HepG2 (cell line): ENCODE data around the gene CD244. TPM values are rescaled to one million over a fixed set of nuclear protein-coding genes. Genes with fewer than 3 reads are reported as not detected.
A peak's percentile ranks its signal among the peaks of the same experiment; 100 is the strongest.

Source experiments
- ATAC-seq: fragments of 200-7000 bp; cut with Tn5 transposase; 3 replicates; pipeline ENCODE4 v1.9.1; 2020; ENCODE audit warnings: mild to moderate bottlenecking, moderate library complexity
- BruUV-seq: library from RNA; stranded (reverse); fragments of 400-500 nt; replicated peaks from 2 replicates; lab custom pipeline; 2021; lab: Mats Ljungman, UMichigan
- CTCF ChIA-PET: fragments of 300-600 bp; formaldehyde crosslinking; extraction: SDS; loops from one replicate; lab custom pipeline; 2021; ENCODE audit warnings: low total read pairs, inconsistent platforms, low intra/inter-chr PET ratio; lab: Yijun Ruan, JAX
- POLR2A ChIA-PET: fragments of 350-600 bp; sonication (Branson Sonifier 250); formaldehyde crosslinking; loops from one replicate; lab custom pipeline; 2020; ENCODE audit warnings: antibody characterized with exemption, inconsistent platforms; lab: Yijun Ruan, JAX
- DNase-seq: peaks from one replicate; pipeline ENCODE4 v3.0.0-alpha.2; 2015; ENCODE audit warnings: low spot score
- FAIRE-seq: peaks from 3 replicates; lab custom pipeline; 2011; peaks lifted over from hg19 to GRCh38; lab: Jason Lieb, UNC
- H2AFZ ChIP-seq: one replicate; pipeline ENCODE4 v1.6.1; 2011; ENCODE audit warnings: low read length, inconsistent platforms
- H3K27ac ChIP-seq: fragments of 300-600 bp; 3 replicates; pipeline ENCODE4 v1.8.0; 2011; ENCODE audit warnings: mixed run types, mild to moderate bottlenecking, mixed read lengths, low read length, inconsistent platforms; ENCODE audit not compliant: insufficient read depth; ENCODE audit errors: extremely low read length
- H3K27me3 ChIP-seq, 2 experiments: fragments of 200-600 bp in 1 of 2; 2 replicates in 1 of 2; 3 replicates in 1 of 2; pipeline versions ENCODE4 v1.6.0 to v1.8.0; 2011; ENCODE audit warnings: low read length in 2 of 2, mild to moderate bottlenecking in 2 of 2, moderate library complexity in 2 of 2, inconsistent platforms in 1 of 2; ENCODE audit not compliant: insufficient read depth in 2 of 2, control insufficient read depth in 1 of 2
- H3K36me3 ChIP-seq, 2 experiments: fragments of 200-600 bp in 1 of 2; replicated peaks in 1 of 2; 2 replicates in 1 of 2; 3 replicates in 1 of 2; pipeline versions ENCODE4 v1.5.1 to v1.8.0; 2011; ENCODE audit warnings: low read length in 2 of 2, inconsistent platforms in 1 of 2; ENCODE audit not compliant: insufficient read depth in 2 of 2, control insufficient read depth in 1 of 2
- H3K4me1 ChIP-seq: 2 replicates; pipeline ENCODE4 v1.5.1; 2012; ENCODE audit warnings: low read length, inconsistent platforms; ENCODE audit not compliant: insufficient read depth
- H3K4me2 ChIP-seq: 2 replicates; pipeline ENCODE4 v1.6.0; 2011; ENCODE audit warnings: low read depth, low read length, inconsistent platforms
- H3K4me3 ChIP-seq, 3 experiments: fragments of 200-600 bp in 1 of 3; sonication (generic), shearing (Covaris generic) in 1 of 3; replicated peaks in 1 of 3; 2 replicates each; pipeline ENCODE4 v1.5.1; 2011 to 2016; ENCODE audit warnings: low read length in 3 of 3, inconsistent platforms in 2 of 3, low read depth in 2 of 3, mild to moderate bottlenecking in 2 of 3, control low read depth in 1 of 3, mixed read lengths in 1 of 3; ENCODE audit not compliant: insufficient read depth in 1 of 3
- H3K79me2 ChIP-seq: one replicate; pipeline ENCODE4 v1.6.1; 2011; ENCODE audit warnings: low read length, inconsistent platforms; ENCODE audit not compliant: insufficient read depth
- H3K9ac ChIP-seq: 2 replicates; pipeline ENCODE4 v1.6.0; 2011; ENCODE audit warnings: mild to moderate bottlenecking, low read depth, low read length, inconsistent platforms; ENCODE audit not compliant: insufficient read depth
- H3K9me3 ChIP-seq: 2 replicates; pipeline ENCODE4 v1.5.1; 2012; ENCODE audit warnings: mild to moderate bottlenecking, low read length
- H4K20me1 ChIP-seq: 2 replicates; pipeline ENCODE4 v1.6.0; 2011; ENCODE audit warnings: inconsistent platforms, mild to moderate bottlenecking, low read length, moderate library complexity; ENCODE audit not compliant: insufficient read depth
- AGO1 ChIP-seq: fragments of 200-400 bp; formaldehyde crosslinking; IDR thresholded peaks from 2 replicates; pipeline ENCODE4 v1.6.1; 2017; ENCODE audit warnings: mild to moderate bottlenecking, low read depth, low read length, moderate library complexity; ENCODE audit not compliant: poor library complexity, severe bottlenecking
- BRD4 ChIP-seq: sonication (generic); formaldehyde crosslinking; IDR thresholded peaks from 2 replicates; pipeline ENCODE4 v1.4.0; 2020; ENCODE audit warnings: missing genetic modification reagents
- RAD21 ChIP-seq: fragments of 450-650 bp; formaldehyde crosslinking; IDR thresholded peaks from 2 replicates; pipeline ENCODE4 v1.5.0; 2020; ENCODE audit warnings: mild to moderate bottlenecking
- SMC3 ChIP-seq: IDR thresholded peaks from 2 replicates; pipeline ENCODE4 v1.6.1; 2011; ENCODE audit warnings: low read length, improper control_type of control experiment
- STAG1 ChIP-seq: sonication (generic); formaldehyde crosslinking; IDR thresholded peaks from 2 replicates; pipeline ENCODE4 v1.4.0; 2020; ENCODE audit warnings: missing genetic modification reagents
- WGBS: methylation state at CpG from one replicate; pipeline ENCODE4 v1.1.6; 2017; ENCODE audit warnings: low lambda C conversion rate; 5-methylcytosine and 5-hydroxymethylcytosine counted together
- in situ Hi-C: cut with HindIII; loops from 2 replicates; pipeline ENCODE4 v1.10.0; 2017; ENCODE audit warnings: low pct_unique_long_range_greater_than_20kb; ENCODE audit not compliant: extremely low pct_ligation_motif_present
- intact Hi-C: fragments of 100-400 bp; cut with micrococcal nuclease; formaldehyde crosslinking; loops from one replicate; pipeline ENCODE4 v1.10.0; 2022; ENCODE audit not compliant: unreplicated experiment
- polyA plus RNA-seq, 8 experiments: library from polyadenylated mRNA; depleted of rRNA in 3 of 8; stranded (reverse) in 7 of 8; unstranded in 1 of 8; fragments of >200 nt; fragmentation: Illumina TruSeq in 4 of 8; extraction: Trizol in 4 of 8; gene quantifications; 2 replicates each; pipeline versions ENCODE4 v1.2.1 to v1.2.3, GENCODE V29; 2011 to 2016; ENCODE audit warnings: low read depth in 4 of 8, missing spikeins in 1 of 8, mixed read lengths in 1 of 8; ENCODE audit not compliant: insufficient read depth in 1 of 8
- total RNA-seq, 5 experiments: library from RNA; depleted of rRNA; stranded (reverse); fragments of >200 nt; fragmentation: Illumina TruSeq; extraction: Trizol; gene quantifications; 2 replicates each; pipeline ENCODE4 v1.2.3, GENCODE V29; 2016; ENCODE audit warnings: low read depth in 1 of 5
- TF ChIP-seq, protein P1 (sequence below): sonication (generic); formaldehyde crosslinking; IDR thresholded peaks from 2 replicates; pipeline ENCODE4 v1.5.0; 2020; ENCODE audit warnings: mild to moderate bottlenecking, missing genetic modification reagents, moderate library complexity

The CD244 gene
- total and polyA plus RNA-seq, 2 of the 13 experiments (the other 11 are each of a cell fraction or from before 2014, with no cell fraction given) = 0.09 TPM; not detected in 1

DNA sequence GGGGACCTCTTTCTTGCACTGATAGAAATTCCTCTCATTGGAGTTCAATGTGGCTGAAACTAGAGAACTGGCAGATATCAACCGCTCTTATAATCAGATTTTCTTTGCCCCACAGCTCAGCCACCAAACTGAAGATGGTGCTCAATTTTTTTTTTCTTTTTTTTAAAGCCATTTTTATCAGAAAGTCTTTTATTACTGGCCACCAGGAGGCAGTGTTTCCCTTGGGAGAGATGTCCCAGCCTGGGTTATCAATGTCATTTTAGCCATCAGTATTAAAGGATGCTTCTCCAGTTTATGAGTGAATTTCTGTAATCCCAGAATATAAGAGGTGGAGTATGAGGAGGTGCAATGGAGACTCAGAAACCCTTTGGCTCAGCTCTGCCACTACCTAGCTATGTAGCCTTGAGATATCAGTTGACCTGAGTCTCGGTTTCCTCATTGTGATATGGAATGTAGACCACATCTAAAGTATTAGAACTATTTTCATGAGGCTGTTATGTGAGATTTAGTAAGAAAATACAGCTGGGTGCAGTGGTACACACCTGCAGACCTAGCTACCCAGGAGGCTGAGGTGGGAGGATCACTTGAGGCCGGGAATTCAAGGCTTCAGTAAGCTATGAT is 27.6 kb downstream of the CD244 start:
- H3K4me1 ChIP-seq = no peaks in the 10 kb centered on the region
- 0 out of 2 replicates have a peak, but pooled peaks have one; percentile 39 for TF ChIP-seq RAD21 (CRISPR knock-in tag)
- TF ChIP-seq BRD4 (CRISPR knock-in tag) = no peak
- TF ChIP-seq SMC3 = peak; percentile 60
- TF ChIP-seq STAG1 (CRISPR knock-in tag) = peak; percentile 77
- TF ChIP-seq AGO1 = no peak
- TF ChIP-seq, protein P1, sequence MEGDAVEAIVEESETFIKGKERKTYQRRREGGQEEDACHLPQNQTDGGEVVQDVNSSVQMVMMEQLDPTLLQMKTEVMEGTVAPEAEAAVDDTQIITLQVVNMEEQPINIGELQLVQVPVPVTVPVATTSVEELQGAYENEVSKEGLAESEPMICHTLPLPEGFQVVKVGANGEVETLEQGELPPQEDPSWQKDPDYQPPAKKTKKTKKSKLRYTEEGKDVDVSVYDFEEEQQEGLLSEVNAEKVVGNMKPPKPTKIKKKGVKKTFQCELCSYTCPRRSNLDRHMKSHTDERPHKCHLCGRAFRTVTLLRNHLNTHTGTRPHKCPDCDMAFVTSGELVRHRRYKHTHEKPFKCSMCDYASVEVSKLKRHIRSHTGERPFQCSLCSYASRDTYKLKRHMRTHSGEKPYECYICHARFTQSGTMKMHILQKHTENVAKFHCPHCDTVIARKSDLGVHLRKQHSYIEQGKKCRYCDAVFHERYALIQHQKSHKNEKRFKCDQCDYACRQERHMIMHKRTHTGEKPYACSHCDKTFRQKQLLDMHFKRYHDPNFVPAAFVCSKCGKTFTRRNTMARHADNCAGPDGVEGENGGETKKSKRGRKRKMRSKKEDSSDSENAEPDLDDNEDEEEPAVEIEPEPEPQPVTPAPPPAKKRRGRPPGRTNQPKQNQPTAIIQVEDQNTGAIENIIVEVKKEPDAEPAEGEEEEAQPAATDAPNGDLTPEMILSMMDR (CRISPR knock-in tag) = peak; percentile 62
- H3K9me3 ChIP-seq = no peaks in the 10 kb centered on the region
- BruUV-seq = no TSS peak
- intact Hi-C loops = loop anchor here (1.0 to 2.0 kb wide), 2 partner anchors 50 to 116 kb away; partner anchors contain the start of gene ITLN1
- POLR2A ChIA-PET = no interaction called here
- CTCF ChIA-PET = interaction anchor here (0.8 to 1.9 kb wide), 4 partner anchors 50 to 119 kb away, joined by 3 to 18 read pairs (median 6); partner anchors contain the start of genes ITLN1 and ITLN2
- H4K20me1 ChIP-seq = no peaks in the 10 kb centered on the region
- no peak overlapping the region for H3K9ac ChIP-seq
- H2AFZ ChIP-seq = no peak overlapping the region
- H3K79me2 ChIP-seq = no peaks in the 10 kb centered on the region
- WGBS = 45% methylated on average over 3 of the region's 3 CpGs
- peak; percentile 22 for DNase-seq
- in situ Hi-C loops = loop anchor here (5.0 to 10.0 kb wide), 2 partner anchors 50 to 117 kb away; partner anchors contain the start of genes ITLN1 and ITLN2
- H3K27me3 ChIP-seq = no peaks in the 10 kb centered on the region; a peak in 1 of 5 replicates
- H3K27ac ChIP-seq = no peak overlapping the region
- no peak overlapping the region for H3K4me2 ChIP-seq
- H3K4me3 ChIP-seq = no peak overlapping the region
- no peak for ATAC-seq
- no peak for FAIRE-seq
- no peaks in the 10 kb centered on the region for H3K36me3 ChIP-seq
